Panc1 (cell line): ENCODE data around the gene MPL. TPM values are rescaled to one million over a fixed set of nuclear protein-coding genes. Genes with fewer than 3 reads are reported as not detected.

ENCODE experiments used
- ATAC-seq: fragments of 200-7000 bp; cut with Tn5 transposase; 2 replicates; pipeline ENCODE4 v1.9.1; 2020; ENCODE audit warnings: mild to moderate bottlenecking, moderate library complexity
- Bru-seq: library from RNA; stranded (reverse); fragments of 400-500 nt; gene quantifications from one replicate; lab custom pipeline; 2021; lab: Mats Ljungman, UMichigan
- BruChase-seq, 2 experiments: library from RNA; stranded (reverse); fragments of 400-500 nt; gene quantifications; one replicate each; lab custom pipeline; 2021; lab: Mats Ljungman, UMichigan
- BruUV-seq: library from RNA; stranded (reverse); fragments of 400-500 nt; replicated peaks from 2 replicates; lab custom pipeline; 2021; lab: Mats Ljungman, UMichigan
- CTCF ChIA-PET: fragments of 300-600 bp; sonication (Branson Sonifier 250); formaldehyde crosslinking; loops from one replicate; lab custom pipeline; 2022; ENCODE audit warnings: antibody characterized with exemption; lab: Charles Lee
- POLR2A ChIA-PET: fragments of 300-600 bp; sonication (Branson Sonifier 250); formaldehyde crosslinking; loops from one replicate; lab custom pipeline; 2022; ENCODE audit warnings: antibody characterized with exemption; lab: Charles Lee
- DNase-seq: peaks from one replicate; pipeline ENCODE4 v3.0.0-alpha.2; 2010; ENCODE audit warnings: low read depth, low spot score
- H3K27ac ChIP-seq: 2 replicates; pipeline ENCODE4 v1.5.1; 2011; ENCODE audit warnings: mild to moderate bottlenecking, low read length, inconsistent platforms
- H3K27me3 ChIP-seq: fragments of 200-500 bp; sonication (Bioruptor generic); 2 replicates; pipeline ENCODE4 v1.6.0; 2014; ENCODE audit warnings: low read length, inconsistent platforms; ENCODE audit not compliant: control insufficient read depth, insufficient read depth
- H3K36me3 ChIP-seq: fragments of 200-500 bp; sonication (Bioruptor generic); 2 replicates; pipeline ENCODE4 v1.5.1; 2014; ENCODE audit warnings: inconsistent platforms, mild to moderate bottlenecking, low read length, moderate library complexity; ENCODE audit not compliant: control insufficient read depth, insufficient read depth
- H3K4me1 ChIP-seq: 2 replicates; pipeline ENCODE4 v1.5.1; 2011; ENCODE audit warnings: inconsistent platforms, mild to moderate bottlenecking, low read length, moderate library complexity; ENCODE audit not compliant: control insufficient read depth, insufficient read depth
- H3K4me3 ChIP-seq, 2 experiments: 2 replicates each; pipeline ENCODE4 v1.5.1; 2011 to 2012; ENCODE audit warnings: low read depth in 2 of 2, low read length in 2 of 2, mild to moderate bottlenecking in 2 of 2, inconsistent platforms in 1 of 2, moderate library complexity in 1 of 2
- H3K9me3 ChIP-seq: fragments of 200-500 bp; sonication (Bioruptor generic); 2 replicates; pipeline ENCODE4 v1.5.1; 2014; ENCODE audit warnings: low read depth, mild to moderate bottlenecking, inconsistent platforms, low read length, moderate library complexity; ENCODE audit not compliant: control insufficient read depth, insufficient read depth
- POLR2AphosphoS5 ChIP-seq: IDR thresholded peaks from 2 replicates; pipeline ENCODE4 v1.6.1; 2012; ENCODE audit warnings: mild to moderate bottlenecking, low read depth, low read length, moderate library complexity
- SIN3A ChIP-seq: IDR thresholded peaks from 2 replicates; pipeline ENCODE4 v1.6.1; 2012; ENCODE audit warnings: low read depth, mild to moderate bottlenecking, low read length, moderate library complexity, borderline replicate concordance; ENCODE audit not compliant: insufficient read depth
- TCF7L2 ChIP-seq: IDR thresholded peaks from 2 replicates; pipeline ENCODE4 v1.6.1; 2011; ENCODE audit warnings: mild to moderate bottlenecking, low read depth, low read length, inconsistent platforms
- in situ Hi-C: cut with HindIII; loops from 2 replicates; pipeline ENCODE4 v1.10.0; 2016; ENCODE audit warnings: low sequenced_read_pairs, low pct_unique_long_range_greater_than_20kb
- intact Hi-C: fragments of 100-400 bp; cut with micrococcal nuclease; formaldehyde crosslinking; loops from one replicate; pipeline ENCODE4 v1.10.0; 2022; ENCODE audit not compliant: unreplicated experiment
- long read RNA-seq: library from polyadenylated mRNA; unstranded; transcript quantifications from one replicate; pipeline ENCODE4 v2.0.0, GENCODE V29; 2021; ENCODE audit not compliant: unreplicated experiment
- polyA plus RNA-seq: library from polyadenylated mRNA; unstranded; fragments of >200 nt; gene quantifications from one replicate; pipeline ENCODE4 v1.2.1, GENCODE V29; 2012; ENCODE audit warnings: missing spikeins; ENCODE audit not compliant: insufficient read length
- total RNA-seq: library from RNA; stranded (reverse); gene quantifications from one replicate; pipeline ENCODE4 v1.2.1, GENCODE V29; 2021; ENCODE audit not compliant: unreplicated experiment
- TF ChIP-seq, protein P1 (sequence below): fragments of 450-650 bp; IDR thresholded peaks from 2 replicates; pipeline ENCODE4 v1.5.1; 2017; ENCODE audit warnings: mild to moderate bottlenecking
- TF ChIP-seq, protein P2 (sequence below), 2 experiments: IDR thresholded peaks; 2 replicates each; pipeline ENCODE4 v1.6.1; 2011 to 2012; ENCODE audit warnings: low read depth in 2 of 2, control low read depth in 1 of 2, low read length in 1 of 2, mild to moderate bottlenecking in 1 of 2, moderate library complexity in 1 of 2; ENCODE audit not compliant: insufficient read depth in 1 of 2

MPL gene
- total RNA-seq = not detected
- 0.30 TPM for polyA plus RNA-seq
- Bru-seq, nascent RNA = percentile 29 among the genes with signal in this experiment
- BruChase-seq, experiment 1, labeled RNA remaining after a 2-hour chase = percentile 15 among the genes with signal in this experiment
- percentile 22 among the genes with signal in this experiment for BruChase-seq, experiment 2, labeled RNA remaining after a 6-hour chase
- long read RNA-seq = 0 reads

DNA sequence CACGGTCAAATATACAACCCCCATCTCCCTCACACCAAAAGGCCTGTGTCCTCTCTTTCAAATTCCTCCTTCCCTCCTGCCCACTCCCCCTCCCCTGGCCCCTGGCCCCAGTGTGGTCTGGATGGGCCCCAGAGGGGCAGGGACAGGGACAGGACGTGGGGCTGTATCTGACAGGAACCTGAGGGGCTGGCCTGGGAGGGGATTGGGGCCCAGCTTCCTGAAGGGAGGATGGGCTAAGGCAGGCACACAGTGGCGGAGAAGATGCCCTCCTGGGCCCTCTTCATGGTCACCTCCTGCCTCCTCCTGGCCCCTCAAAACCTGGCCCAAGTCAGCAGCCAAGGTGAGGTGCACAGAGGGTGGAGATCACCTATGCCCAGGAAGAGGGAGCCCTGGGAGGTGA lies at the start of gene MPL:
Gene MPL, plus strand, starts transcription at position 231 of the 400 bp plus-strand sequence. Its CDS starts 31 bp downstream, at position 262.
- TF ChIP-seq, protein P1, sequence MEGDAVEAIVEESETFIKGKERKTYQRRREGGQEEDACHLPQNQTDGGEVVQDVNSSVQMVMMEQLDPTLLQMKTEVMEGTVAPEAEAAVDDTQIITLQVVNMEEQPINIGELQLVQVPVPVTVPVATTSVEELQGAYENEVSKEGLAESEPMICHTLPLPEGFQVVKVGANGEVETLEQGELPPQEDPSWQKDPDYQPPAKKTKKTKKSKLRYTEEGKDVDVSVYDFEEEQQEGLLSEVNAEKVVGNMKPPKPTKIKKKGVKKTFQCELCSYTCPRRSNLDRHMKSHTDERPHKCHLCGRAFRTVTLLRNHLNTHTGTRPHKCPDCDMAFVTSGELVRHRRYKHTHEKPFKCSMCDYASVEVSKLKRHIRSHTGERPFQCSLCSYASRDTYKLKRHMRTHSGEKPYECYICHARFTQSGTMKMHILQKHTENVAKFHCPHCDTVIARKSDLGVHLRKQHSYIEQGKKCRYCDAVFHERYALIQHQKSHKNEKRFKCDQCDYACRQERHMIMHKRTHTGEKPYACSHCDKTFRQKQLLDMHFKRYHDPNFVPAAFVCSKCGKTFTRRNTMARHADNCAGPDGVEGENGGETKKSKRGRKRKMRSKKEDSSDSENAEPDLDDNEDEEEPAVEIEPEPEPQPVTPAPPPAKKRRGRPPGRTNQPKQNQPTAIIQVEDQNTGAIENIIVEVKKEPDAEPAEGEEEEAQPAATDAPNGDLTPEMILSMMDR = no peak
- TF ChIP-seq POLR2AphosphoS5 (no peak), SIN3A (no peak), TCF7L2 (no peak)
- TF ChIP-seq, protein P2, sequence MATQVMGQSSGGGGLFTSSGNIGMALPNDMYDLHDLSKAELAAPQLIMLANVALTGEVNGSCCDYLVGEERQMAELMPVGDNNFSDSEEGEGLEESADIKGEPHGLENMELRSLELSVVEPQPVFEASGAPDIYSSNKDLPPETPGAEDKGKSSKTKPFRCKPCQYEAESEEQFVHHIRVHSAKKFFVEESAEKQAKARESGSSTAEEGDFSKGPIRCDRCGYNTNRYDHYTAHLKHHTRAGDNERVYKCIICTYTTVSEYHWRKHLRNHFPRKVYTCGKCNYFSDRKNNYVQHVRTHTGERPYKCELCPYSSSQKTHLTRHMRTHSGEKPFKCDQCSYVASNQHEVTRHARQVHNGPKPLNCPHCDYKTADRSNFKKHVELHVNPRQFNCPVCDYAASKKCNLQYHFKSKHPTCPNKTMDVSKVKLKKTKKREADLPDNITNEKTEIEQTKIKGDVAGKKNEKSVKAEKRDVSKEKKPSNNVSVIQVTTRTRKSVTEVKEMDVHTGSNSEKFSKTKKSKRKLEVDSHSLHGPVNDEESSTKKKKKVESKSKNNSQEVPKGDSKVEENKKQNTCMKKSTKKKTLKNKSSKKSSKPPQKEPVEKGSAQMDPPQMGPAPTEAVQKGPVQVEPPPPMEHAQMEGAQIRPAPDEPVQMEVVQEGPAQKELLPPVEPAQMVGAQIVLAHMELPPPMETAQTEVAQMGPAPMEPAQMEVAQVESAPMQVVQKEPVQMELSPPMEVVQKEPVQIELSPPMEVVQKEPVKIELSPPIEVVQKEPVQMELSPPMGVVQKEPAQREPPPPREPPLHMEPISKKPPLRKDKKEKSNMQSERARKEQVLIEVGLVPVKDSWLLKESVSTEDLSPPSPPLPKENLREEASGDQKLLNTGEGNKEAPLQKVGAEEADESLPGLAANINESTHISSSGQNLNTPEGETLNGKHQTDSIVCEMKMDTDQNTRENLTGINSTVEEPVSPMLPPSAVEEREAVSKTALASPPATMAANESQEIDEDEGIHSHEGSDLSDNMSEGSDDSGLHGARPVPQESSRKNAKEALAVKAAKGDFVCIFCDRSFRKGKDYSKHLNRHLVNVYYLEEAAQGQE (IDR thresholded peaks at IDR 0.05; ENCODE audit: insufficient read depth in 1 of 2, low read depth in 2 of 2, low read length in 1 of 2) = no peak
- no peaks in the 10 kb centered on the region for H3K9me3 ChIP-seq
- no peaks in the 10 kb centered on the region for H3K4me1 ChIP-seq
- H3K4me3 ChIP-seq = no peak within 1 kb of the TSS
- no peaks in the 10 kb centered on the region for H3K36me3 ChIP-seq
- in situ Hi-C loops = no loop called here
- DNase-seq (no peak), ATAC-seq (no peak)
- no TSS peak for BruUV-seq
- H3K27me3 ChIP-seq = no peaks in the 10 kb centered on the region
- ChIA-PET CTCF (no interaction called here), POLR2A (no interaction called here)
- no peak within 1 kb of the TSS for H3K27ac ChIP-seq
- intact Hi-C loops = no loop called here

DNA sequence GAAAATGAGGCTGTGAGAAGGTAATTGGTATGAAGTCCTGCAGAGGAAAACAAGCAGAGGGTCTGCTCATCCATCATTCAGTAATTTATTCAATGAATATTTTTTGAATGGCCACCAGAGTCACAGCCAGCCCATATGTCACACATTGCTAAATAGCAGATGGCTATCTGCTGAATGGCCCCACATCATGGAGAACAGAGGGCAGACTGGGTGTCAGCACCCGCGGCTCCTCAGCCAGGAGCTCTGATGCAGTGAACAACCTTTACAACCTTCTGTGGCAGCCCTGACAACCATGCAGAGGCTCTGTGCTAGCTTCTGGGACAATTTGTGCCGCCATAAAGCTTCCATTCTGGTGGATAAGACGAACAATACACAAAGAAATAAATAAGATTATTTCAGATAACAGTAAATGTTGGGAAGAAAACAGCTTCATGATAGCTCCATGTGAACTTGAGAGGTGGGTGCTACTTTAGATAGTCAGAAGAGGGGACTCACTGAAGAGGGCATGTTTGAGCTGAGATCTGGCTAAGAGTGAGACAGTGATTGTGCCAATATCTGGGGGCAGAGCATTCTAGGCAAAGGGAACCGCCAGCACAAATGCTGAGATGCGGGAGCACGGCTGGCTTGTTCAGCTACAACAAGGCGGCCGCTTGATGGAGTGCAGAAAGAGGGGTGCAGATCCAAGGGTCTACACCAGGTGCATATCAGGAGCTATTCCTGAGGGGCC lies 49.4 kb upstream of the MPL start:
- POLR2A ChIA-PET = no interaction called here
- no TSS peak for BruUV-seq
- intact Hi-C loops = no loop called here

More for the DNA sequence above, 49.4 kb upstream of the MPL start:
- DNase-seq (no peak), ATAC-seq (no peak)
- H3K36me3 ChIP-seq = no peaks in the 10 kb centered on the region
- H3K27me3 ChIP-seq = no peaks in the 10 kb centered on the region
- in situ Hi-C loops = no loop called here
- H3K9me3 ChIP-seq = no peaks in the 10 kb centered on the region
- H3K4me3 ChIP-seq = no peak overlapping the region
- no peak overlapping the region for H3K27ac ChIP-seq
- no peak for TF ChIP-seq POLR2AphosphoS5
- TF ChIP-seq TCF7L2 = no peak
- TF ChIP-seq SIN3A = no peak
- TF ChIP-seq, protein P1 = no peak
- TF ChIP-seq, protein P2 (IDR thresholded peaks at IDR 0.05; ENCODE audit: insufficient read depth in 1 of 2, low read depth in 2 of 2, low read length in 1 of 2) = no peak
- H3K4me1 ChIP-seq = no peaks in the 10 kb centered on the region
- CTCF ChIA-PET = no interaction called here
